Esophagus squamous epithelium (tissue), 4 donors: ENCODE measurements around the gene GSAP.

Source experiments
- CTCF ChIP-seq, 6 experiments: fragments of 450-650 bp in 4 of 6; fragments of 200-600 bp in 2 of 6; sonication (generic) in 2 of 6; IDR thresholded peaks; one replicate each; pipeline ENCODE4 v1.5.1; 2016 to 2019; ENCODE audit warnings: antibody characterized with exemption in 6 of 6, mild to moderate bottlenecking in 4 of 6, moderate library complexity in 4 of 6
- POLR2A ChIP-seq, 4 donors: fragments of 450-650 bp; IDR thresholded peaks; one replicate each; pipeline ENCODE4 v1.6.1; 2017; ENCODE audit warnings: antibody characterized with exemption in 4 of 4, mild to moderate bottlenecking in 4 of 4, moderate library complexity in 3 of 4

- TF ChIP-seq CTCF (IDR thresholded peaks at IDR 0.05): no peak
- TF ChIP-seq POLR2A (IDR thresholded peaks at IDR 0.05): no peak
These were observed 103.1 kb downstream of the GSAP start for GRCh38 chr7:77313085-77313484.
